Measurements from ENCODE around the gene RAB3GAP2.
"Not testable (repeated sequence)": the region's sequence is repeated elsewhere in the genome, so short reads cannot be mapped to it uniquely, and the experiment has no call there.

The RAB3GAP2 gene

GRCh38 chr1:220129479-220130210, 142.6 kb downstream of the RAB3GAP2 start:
- DNase-seq, result no peak

- DNase-seq, result no peak
These were observed 145.2 kb downstream of the RAB3GAP2 start for GRCh38 chr1:220127076-220127475.

- no peak for DNase-seq
These were observed 147.7 kb downstream of the RAB3GAP2 start for GRCh38 chr1:220124542-220124941.

- no peak for DNase-seq
These were observed 148.4 kb downstream of the RAB3GAP2 start for GRCh38 chr1:220123889-220124288.

GRCh38 chr1:220123066-220123465, 149.2 kb downstream of the RAB3GAP2 start:
- DNase-seq, result no peak

GRCh38 chr1:220121791-220122530, 150.3 kb downstream of the RAB3GAP2 start:
- no peak for DNase-seq

DNA sequence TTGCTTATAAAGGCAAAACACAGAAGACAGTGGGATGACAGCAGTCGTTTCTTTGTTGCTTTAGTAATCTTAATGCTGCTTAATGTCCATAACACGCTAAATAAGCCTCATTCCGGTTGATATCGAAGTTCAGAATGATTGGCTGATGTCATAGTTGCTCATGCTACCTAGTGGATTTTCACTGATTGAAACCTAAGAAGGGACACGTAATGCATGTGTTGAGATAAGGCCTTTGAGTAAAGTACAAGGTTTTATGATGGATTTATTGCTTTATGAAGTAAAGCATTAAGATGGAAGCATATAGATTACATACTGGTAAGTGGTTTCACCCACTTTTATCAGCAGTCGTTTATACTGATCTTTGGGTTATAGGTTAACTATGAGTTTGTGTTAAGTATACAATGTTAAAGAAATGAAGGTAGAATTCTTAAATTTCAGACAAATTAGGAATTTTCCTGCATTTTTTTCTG, 153.2 kb downstream of the RAB3GAP2 start:
- DNase-seq, result no peak

GRCh38 chr1:220113136-220113695, 159.0 kb downstream of the RAB3GAP2 start:
- no peak for DNase-seq

- DNase-seq, result not testable (repeated sequence)
These were observed 159.7 kb downstream of the RAB3GAP2 start for GRCh38 chr1:220112600-220112999.

- not testable (repeated sequence) for DNase-seq
These were observed 161.8 kb downstream of the RAB3GAP2 start for GRCh38 chr1:220110473-220110872.

- no peak for DNase-seq
These were observed 172.4 kb downstream of the RAB3GAP2 start for GRCh38 chr1:220099826-220100225.

All from GOT3 (cell line).